Measurements from ENCODE around the gene TMEM233.

Gene TMEM233

GRCh38 chr12:119686776-119687175 is 93.2 kb downstream of the TMEM233 start:
- TF ChIP-seq ZNF274 (IDR thresholded peaks at IDR 0.05; ENCODE audit: low read depth, low read length) = no peak
- no peak overlapping the region for H3K4me3 ChIP-seq (ENCODE audit: low read length)

- no peak for TF ChIP-seq ZNF274 (IDR thresholded peaks at IDR 0.05; ENCODE audit: low read depth, low read length)
- H3K4me3 ChIP-seq (ENCODE audit: low read length) = no peak overlapping the region
Observed at GRCh38 chr12:119687406-119687805, 93.8 kb downstream of the TMEM233 start.

- H3K4me3 ChIP-seq (ENCODE audit: low read length) = no peak overlapping the region
- TF ChIP-seq ZNF274 (IDR thresholded peaks at IDR 0.05; ENCODE audit: low read depth, low read length) = no peak
Observed at GRCh38 chr12:119687879-119688278, 94.3 kb downstream of the TMEM233 start.

- no peak for TF ChIP-seq ZNF274 (IDR thresholded peaks at IDR 0.05; ENCODE audit: low read depth, low read length)
- no peak overlapping the region for H3K4me3 ChIP-seq (ENCODE audit: low read length)
Observed at GRCh38 chr12:119689935-119690500, 96.4 kb downstream of the TMEM233 start.

- no peak for TF ChIP-seq ZNF274 (IDR thresholded peaks at IDR 0.05; ENCODE audit: low read depth, low read length)
- H3K4me3 ChIP-seq (ENCODE audit: low read length) = no peak overlapping the region
Observed at GRCh38 chr12:119691202-119691810, 97.7 kb downstream of the TMEM233 start.

- H3K4me3 ChIP-seq (ENCODE audit: low read length) = no peak overlapping the region
Observed at GRCh38 chr12:119692410-119692809, 98.8 kb downstream of the TMEM233 start.

More at GRCh38 chr12:119692410-119692809, 98.8 kb downstream of the TMEM233 start:
- TF ChIP-seq ZNF274 (IDR thresholded peaks at IDR 0.05; ENCODE audit: low read depth, low read length) = no peak
